GM19468 (cell line): ENCODE measurements around the gene GPR68.
"Not testable (repeated sequence)": the region's sequence is repeated elsewhere in the genome, so short reads cannot be mapped to it uniquely, and the experiment has no call there.

ENCODE experiments used
- ATAC-seq: cut with Tn5 transposase; IDR thresholded peaks from one replicate; pipeline ENCODE4 v1.9.1; 2021; ENCODE audit warnings: mild to moderate bottlenecking, moderate library complexity, moderate number of reproducible peaks; ENCODE audit not compliant: unreplicated experiment; ENCODE audit errors: extremely low read depth

The GPR68 gene

DNA sequence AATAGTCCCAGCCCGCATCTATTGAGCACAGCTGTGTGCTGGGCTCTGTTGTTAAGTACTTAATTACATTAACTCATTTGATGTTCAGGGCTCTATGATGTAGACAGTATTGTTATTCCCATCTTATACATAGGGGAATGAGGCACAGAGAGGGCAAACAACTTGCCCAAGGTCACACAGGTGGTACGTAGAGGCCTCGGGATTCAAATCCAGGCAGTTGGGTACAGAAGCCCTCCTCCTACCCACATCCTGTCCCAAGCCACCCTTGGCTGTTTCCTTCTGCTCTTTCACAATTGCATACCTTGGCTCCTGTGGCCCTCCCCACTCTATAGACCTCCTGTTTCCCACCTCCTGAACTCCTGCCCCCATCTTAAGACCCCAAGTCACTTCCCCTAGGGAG, 10.0 kb upstream of the GPR68 start:
- ATAC-seq, result no peak

DNA sequence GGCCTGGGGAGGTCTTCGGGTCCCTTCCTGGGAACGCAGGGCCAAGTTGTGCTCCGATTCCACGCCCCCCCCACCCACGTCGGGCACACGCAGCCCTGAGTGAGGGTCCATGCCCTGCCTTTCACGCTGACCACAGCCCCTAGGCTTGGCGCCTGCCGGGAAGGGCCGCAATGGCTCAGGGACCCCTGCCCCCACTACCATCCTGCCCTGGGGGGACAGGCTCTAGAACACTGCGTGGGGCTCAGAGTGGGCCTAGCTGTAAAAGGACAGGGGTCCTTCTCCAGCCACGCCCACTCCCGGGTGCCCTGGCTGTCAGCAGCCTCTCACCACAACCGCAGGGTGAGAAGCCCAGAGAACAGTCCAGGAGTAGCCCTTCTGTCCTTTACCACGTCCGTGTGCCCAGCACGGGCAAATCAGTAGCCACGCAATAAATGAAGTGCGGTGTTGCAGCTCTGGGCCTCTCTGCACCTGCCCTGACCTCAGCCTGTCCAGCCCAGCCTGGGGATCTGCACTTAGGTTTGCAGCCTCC, 9.4 kb upstream of the GPR68 start:
- no peak for ATAC-seq

DNA sequence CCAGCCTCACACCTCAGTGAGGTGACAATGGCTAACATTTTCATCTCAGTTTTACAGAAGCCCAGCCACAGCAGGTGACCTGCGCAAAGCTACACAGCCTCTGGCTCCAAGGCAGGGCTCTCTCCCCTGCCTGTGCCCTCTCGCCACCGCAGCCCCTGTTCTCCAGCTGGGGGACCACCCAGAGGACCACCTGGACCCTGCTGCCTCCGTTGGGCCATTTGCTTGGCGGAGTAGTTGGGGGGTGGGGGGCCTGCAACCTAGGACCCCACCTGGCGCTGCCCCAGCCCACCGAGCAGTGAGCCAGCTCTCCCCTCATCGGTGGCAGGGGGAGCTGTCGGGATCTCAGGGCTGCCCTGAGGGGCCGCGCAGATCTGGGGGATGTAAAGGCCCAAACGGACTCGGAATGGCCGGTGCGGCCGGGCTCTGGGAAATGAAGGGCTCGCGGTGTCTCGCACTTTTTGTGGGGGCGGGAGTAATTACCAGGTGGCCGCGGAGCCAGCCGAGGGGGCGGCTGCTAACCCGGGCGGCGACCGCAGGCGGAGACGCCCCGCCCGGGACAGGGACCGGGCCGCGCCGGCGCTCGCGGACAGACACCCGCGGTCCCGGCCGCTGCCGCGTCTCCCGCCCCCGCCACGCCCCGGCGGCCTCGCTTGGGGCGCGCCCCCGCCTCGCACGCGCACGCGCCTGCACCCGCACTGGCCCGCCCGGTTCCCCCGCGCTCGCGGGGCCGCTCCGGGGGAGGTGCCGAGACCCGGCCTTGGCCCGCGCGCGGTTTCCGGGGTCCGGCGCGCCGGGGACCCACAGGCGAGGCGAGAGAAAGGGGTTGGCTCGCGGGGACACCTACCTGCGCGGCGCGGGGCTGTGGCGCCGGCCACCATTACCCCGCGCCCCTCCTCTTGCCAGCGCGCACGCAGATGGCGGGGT, 8.6 kb upstream of the GPR68 start:
- no peak for ATAC-seq

DNA sequence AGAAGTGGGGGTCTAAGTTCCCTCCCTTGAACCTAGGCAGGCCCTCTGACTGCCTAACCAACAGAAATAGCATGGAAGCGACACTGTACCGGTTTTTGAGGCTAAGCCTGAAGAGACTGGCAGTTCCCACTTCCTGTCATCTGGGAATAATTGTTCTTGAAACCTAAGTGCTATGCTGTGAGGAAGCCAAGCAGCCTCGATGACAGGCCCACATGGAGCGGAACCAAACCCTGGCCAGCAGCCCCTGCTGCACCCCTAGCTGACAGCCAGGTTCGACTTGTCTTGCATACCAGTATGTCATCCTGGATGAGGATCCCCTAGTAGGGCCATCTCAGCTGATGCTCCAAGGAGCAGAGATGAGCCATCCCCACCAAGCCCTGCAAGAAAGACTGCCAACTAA, 6.4 kb upstream of the GPR68 start:
- no peak for ATAC-seq

DNA sequence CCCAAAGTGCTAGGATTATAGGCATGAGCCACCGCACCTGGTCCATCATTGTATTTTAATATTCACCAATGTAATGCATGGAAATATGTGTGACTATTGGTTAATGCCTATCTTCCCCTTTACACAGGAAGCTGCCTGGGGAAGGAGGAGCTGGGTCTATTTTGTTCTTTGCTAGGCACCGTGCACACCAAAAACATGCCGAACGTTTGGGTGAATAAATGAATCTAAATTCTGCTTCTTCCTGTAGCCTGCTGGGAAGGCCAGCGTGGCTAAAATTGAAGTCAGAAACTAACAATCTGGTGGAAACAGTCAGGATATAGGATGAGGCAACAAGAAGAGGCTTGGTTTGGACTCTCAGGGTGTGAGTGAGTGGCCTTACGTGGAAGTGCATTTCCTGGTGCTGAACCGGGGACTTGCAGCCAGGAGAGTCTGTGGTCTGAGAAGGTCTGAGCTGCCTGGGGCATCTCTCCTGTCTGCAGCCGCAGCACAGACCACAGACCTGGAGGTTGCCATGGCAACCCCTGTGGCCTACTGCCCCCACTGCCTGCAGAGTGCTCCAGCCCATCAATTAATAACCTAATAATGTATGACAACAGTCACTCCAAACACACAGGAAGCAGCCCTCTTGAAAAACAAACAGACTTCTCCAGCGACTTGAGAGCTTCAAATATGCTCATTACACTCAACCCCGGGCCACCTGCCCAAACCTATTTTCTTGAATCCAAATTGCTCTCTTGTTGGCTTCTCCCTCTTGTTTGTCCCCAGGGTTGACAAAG, 5.5 kb upstream of the GPR68 start:
- peak; percentile 96 for ATAC-seq

DNA sequence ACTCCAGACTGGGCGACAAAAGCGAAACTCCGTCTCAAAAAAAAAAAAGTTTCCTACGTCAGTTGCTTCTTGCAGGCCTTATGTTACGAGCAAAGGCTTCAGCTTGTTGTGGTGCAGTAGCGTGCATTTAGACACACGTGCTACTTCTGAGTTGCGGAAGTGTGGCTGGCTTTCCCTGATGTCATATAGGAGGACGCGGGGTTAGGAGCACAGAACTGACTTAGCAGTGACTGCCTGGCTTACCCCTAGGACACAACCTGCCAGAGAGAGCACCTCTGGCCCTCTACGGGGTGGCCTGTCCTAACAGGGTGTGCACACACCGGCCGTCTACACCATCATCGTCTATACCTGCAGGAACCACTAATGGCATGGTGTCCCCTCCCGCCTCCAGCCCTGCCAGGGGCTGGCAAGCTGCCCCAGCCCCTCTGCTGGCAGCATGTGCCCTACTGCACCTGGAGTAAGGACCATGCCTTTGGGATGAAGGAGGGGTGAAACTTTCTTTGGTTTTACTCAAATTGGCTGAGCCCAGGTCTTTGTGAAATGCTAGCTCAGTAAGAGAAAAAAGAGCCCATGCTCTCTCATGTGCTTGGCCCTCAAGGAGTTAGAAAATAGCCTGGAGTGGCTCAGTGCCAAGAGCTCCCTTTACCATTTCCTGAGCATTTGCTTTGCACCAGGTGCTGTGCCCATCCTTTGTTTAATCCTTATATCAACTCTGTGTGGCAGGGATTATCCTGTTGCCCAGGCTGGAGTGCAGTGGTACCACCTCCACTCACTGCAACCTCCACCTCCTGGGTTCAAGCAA, 1.7 kb upstream of the GPR68 start:
- ATAC-seq, result no peak

DNA sequence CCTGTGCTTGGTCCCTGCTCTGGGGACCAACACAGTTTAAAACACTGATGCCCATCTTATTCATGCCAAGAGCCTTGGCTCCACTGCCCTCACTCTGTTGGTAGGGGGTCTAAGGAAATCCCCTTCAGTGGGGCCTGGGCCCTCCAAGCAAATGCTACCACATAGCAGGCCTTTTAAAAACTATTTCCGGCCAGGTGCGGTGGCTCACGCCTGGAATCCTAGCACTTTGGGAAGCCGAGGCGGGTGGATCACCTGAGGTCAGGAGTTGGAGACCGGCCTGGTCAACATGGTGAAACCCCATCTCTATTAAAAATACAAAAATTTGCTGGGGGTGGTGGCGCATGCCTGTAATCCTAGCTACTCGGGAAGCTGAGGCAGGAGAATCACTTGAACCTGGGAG, 1.1 kb upstream of the GPR68 start:
- not testable (repeated sequence) for ATAC-seq

DNA sequence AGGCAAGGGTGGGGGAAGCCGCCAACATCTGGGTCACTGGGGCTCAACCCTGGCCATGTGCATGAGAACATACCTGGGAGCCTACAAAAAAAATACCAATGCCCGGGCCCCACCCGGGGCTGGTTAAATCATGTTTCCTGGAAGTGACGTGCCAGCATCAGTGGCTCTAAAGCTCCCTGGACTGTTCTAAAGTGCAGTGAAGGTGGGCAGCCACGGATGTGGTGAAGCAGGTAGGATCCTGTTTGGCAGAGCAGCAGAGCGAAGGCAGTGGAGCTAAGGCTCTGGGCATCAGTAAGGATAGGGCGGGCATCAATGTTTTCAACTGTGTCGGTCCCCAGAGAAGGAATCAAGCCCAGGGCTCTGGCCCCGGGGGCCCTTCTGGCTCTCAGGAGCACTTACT, 525 bp upstream of the GPR68 start:
- no peak for ATAC-seq

DNA sequence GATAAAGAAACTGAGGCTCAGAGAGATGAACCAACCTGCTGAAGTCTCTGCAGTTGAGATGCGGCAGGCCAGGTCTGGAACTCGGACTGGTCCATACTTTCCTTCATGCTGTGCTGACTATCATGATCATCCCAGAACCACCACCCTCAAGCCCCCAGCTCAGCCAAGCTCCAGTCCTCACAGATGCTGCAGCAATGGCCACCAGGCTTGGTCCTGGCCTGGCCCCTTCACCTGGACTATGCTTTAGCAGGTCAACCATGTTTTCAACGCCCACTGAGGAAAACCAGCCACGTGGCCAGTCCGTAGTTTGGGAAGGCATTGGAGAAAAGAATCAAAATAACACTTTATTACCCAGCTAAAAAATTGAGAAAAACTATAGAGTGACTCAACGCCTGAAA, 1.4 kb downstream of the GPR68 start:
- ATAC-seq, result no peak

DNA sequence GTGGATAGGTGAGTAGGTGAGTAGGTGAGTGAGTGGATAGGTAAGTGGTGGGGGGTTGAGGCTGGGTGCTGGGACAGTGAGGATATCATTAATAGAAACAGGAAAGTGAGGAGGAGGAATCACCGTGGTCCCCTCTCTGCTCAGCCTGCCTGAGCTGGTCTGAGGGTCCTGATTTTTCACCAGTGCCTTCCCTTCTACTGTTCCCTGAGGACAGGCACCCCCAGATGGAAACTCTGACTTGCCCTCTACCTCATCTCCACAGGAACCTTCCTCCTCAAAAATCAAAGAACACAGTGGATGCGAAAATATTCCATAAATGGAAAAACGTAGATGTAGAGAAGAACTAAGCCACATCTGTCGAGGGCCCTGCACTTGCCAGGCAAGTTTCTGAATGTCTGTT, 1.9 kb downstream of the GPR68 start:
- no peak for ATAC-seq

DNA sequence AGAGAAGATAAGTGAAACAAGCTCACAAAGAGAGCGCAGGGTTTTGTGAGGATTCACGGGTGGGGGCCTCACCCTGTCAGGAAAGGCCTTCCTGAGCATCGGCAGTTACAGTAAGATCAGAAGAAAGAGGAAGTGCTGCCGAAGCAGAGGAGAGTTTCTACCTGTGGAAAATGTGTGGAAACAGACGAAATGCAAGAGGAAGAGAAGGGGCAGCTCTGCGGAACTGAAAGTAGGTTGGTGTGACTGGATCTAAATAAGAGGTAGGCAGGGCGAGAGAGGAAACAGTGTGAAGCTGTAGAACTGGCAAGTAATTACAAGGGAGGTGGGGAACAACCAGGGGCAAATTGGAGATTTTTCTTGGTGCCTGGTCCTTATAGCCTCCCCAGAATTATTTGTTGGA, 2.6 kb downstream of the GPR68 start:
- peak; percentile 22 for ATAC-seq

DNA sequence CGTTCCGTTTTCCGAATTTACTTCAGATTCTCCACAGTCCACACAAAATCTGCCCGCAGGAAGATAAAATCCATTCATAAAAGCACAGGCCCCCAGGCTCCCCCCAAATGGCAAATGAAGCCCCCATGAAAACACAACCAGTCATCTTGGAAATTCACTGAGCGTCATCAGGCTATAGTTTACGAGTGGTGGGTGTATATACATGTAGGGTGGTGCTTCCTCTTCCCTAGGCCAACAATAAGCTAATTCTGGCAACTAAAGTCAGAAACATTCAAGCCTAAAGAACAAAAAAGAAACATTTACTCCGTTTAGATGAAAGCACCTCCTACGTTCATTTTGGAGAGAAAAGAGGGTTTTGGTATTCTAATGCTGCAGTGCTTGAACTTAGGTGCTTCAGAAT, 5.8 kb downstream of the GPR68 start:
- ATAC-seq, result no peak

DNA sequence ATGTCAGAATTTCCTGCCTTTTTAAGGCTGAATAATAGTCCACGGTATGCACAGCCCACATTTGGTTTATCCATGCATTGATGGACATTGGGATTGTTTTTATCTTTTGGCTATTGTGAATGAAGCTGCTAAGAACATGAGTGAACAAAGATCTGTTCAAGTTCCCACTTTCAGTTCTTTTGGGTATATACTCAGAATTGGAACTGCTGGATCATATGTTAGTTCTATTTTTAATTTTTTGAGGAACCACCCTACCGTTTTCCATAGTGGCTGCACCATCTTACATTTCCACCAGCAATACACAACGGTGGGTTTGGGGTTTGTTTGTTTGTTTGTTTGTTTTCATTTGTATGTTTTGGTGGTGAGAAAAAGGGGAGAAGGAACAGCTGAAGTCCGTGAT, 6.4 kb downstream of the GPR68 start:
- no peak for ATAC-seq

DNA sequence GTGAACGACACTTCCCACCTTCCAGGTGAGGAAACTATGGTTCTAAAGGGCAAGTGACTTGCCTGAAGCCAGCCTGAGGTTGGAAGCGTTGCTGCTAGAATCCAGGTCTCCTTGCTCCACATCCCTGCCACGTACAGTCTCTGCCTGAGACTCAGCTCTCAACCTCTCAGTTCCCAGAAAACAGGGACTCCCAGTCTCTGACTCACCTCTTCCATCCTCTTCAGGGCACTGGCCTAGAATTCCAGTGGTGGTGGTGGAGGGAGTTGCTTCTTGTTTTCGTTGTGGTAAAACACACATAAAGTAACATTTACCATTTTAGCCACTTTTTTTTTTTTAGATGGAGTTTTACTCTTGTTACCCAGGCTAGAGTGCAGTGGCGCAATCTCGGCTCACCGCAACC, 7.3 kb downstream of the GPR68 start:
- ATAC-seq, result no peak

DNA sequence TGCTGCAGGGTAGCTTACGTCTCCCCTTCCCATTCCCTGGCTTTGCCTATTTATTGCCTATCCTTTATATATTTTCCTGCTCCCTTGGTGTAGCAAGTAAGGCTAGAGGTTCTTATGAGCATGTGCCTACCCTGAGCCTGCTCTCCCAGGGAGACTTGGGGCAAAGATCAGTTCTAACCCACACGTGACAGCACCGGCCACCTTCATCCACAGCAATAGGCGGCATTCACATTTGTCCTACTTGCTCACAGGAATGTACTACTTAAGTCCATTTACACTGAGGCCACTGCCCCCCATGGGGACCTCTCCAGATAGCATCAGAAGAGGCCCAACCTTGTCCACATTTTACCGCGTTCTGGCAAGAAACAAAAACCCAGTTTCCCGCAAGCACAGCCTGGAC, 8.7 kb downstream of the GPR68 start:
- ATAC-seq, result no peak

DNA sequence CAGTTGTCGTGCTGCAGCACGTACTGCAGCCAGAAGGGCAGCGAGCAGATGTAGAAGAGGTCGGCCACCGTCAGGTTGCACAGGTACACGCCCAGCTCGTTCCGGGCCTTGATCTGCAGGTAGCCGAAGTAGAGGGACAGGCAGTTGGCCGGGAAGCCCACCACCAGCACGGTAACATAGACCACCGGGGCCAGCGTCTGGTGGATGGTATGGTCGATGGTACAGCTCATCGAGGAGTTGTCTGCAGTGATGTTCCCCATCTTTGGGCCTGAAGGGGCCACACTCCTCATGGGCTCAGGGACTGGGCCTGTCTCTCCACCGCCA, 9.8 kb downstream of the GPR68 start:
- no peak for ATAC-seq

DNA sequence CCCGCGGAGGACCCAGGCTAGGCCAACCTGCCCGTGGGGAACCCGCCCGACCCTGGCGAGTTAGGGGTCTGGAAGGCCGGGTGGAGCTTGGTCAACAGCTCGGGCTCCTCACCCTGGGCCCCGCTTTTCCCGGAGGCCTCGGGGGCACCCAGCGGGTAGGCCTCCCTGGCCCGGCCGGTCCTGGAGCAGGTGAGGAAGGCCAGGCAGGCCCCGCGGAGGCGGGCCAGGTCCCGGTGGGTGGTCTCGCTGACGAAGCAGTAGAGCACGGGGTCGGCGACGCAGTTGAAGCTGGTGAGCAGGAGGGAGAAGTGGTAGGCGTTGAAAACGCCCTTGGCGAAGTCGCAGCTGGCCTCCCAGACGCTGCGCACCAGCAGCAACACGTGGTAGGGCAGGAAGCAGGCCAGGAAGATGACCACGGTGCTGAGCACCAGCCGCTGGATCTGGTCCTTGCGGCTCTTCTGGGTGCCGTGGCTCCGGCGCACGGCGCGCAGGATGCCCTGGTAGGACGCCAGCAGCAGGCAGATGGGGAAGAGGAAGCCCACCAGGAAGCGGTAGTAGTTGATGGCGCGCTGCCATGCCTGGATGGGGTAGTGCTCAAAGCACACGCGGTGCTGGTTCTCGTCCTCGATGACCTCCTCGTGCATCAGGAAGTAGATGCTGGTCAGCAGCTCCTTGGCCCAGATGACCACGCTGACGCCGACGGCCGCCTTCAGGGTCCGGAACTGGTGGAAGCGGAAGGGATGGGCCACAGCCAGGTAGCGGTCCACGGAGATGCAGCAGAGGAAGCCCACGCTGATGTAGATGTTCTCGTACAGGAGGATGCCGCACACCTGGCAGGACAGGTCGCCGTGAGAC, 10.3 kb downstream of the GPR68 start:
- ATAC-seq, result no peak

DNA sequence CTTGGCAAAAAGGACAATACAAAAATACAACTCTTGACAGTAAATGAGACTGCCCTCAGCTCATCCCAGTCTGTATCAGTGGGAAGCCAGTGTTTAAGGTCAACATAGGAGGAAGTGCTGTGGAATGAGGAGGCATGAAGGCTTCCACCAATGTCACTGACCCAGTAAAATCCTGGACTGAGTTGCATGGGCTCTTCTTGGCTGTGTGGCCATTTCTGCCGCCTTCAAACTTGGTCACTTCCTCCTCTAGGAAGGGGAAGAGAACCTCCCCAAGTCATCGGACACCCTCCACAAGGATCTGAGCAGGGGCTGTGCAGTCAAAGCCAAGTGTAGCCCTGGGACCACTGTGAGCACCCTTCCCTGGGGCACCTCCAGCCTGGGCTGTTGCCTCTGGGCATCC, 11.9 kb downstream of the GPR68 start:
- ATAC-seq, result no peak

DNA sequence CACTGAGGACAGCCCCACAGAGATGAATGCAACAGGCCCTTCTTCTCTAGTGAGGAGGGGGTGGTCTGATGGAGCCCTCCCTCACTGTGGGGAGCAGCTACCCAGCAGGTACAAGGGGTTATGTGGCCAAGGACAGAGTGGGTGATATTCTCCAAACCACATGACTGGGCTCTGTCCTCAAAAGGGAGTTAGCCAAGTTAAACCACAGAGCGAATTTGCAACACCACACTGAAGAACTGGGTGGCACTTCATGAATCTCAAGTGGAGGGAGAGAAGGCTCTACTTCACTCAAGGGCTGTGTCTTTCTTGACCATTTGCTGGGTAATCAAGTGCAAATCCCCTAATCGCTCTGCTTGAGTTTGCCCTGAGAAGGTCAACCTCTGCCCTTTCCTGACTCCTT, 12.5 kb downstream of the GPR68 start:
- no peak for ATAC-seq

DNA sequence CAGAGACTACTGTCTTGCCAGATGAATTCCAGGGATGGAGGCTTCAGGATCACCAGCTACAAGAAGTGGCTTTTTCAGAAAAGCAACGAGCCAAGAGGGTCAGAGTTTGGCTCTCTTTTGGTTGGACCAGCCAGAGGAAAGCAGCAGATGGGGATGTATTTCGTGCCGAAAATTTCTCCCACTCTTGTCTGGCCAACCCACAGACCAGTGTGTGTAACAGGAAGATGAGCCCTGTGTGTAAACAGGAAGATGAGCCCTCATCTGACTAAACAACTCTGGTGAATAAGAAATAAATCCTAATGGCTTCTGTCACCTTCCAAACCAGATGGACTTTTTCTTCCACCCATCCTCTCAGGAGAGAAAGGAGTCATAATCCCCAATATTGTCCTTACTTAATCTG, 13.1 kb downstream of the GPR68 start:
- ATAC-seq, result no peak
